ENCODE measurements around the gene STMP1.
A peak's percentile ranks its signal among the peaks of the same experiment; 100 is the strongest.

GRCh38 chr7:135710417-135711138, 48.3 kb downstream of the STMP1 start:
- peak; percentile 68 for TF ChIP-seq CTCF (IDR thresholded peaks at IDR 0.05; ENCODE audit: low read depth, low read length, poor library complexity, severe bottlenecking)
- no peak for TF ChIP-seq EZH2phosphoT487 (IDR thresholded peaks at IDR 0.05; ENCODE audit: borderline replicate concordance, low read length)

All from DOHH2 (cell line).